H9 (cell line): ENCODE data around the gene SUPT5H. TPM values are rescaled to one million over a fixed set of nuclear protein-coding genes. Genes with fewer than 3 reads are reported as not detected.

Source experiments
- DNase-seq: peaks from one replicate; pipeline ENCODE4 v3.0.0-alpha.2; 2017
- H2AFZ ChIP-seq: one replicate; pipeline ENCODE4 v1.6.1; 2013; ENCODE audit warnings: mild to moderate bottlenecking, low read length, control low read depth, moderate library complexity
- H2AK5ac ChIP-seq: 2 replicates; pipeline ENCODE4 v1.6.1; 2013; ENCODE audit warnings: low read length, control low read depth, mixed read lengths; ENCODE audit not compliant: insufficient read length
- H2BK120ac ChIP-seq: one replicate; pipeline ENCODE4 v1.6.1; 2013; ENCODE audit warnings: low read depth, mild to moderate bottlenecking, low read length, control low read depth, inconsistent platforms; ENCODE audit not compliant: poor library complexity, severe bottlenecking
- H2BK12ac ChIP-seq: 2 replicates; pipeline ENCODE4 v1.6.1; 2013; ENCODE audit warnings: low read length, control low read depth, mixed read lengths, low read depth; ENCODE audit not compliant: insufficient read length
- H2BK15ac ChIP-seq: 2 replicates; pipeline ENCODE4 v1.6.1; 2013; ENCODE audit warnings: low read depth, low read length, control low read depth
- H2BK20ac ChIP-seq: one replicate; pipeline ENCODE4 v1.6.1; 2013; ENCODE audit warnings: low read depth, mild to moderate bottlenecking, low read length, control low read depth, inconsistent platforms; ENCODE audit not compliant: poor library complexity, severe bottlenecking
- H2BK5ac ChIP-seq: 2 replicates; pipeline ENCODE4 v1.6.1; 2013; ENCODE audit warnings: low read length, control low read depth, mixed read lengths; ENCODE audit not compliant: insufficient read length
- H3K14ac ChIP-seq: 2 replicates; pipeline ENCODE4 v1.6.1; 2013; ENCODE audit warnings: low read length, control low read depth; ENCODE audit not compliant: insufficient read depth
- H3K18ac ChIP-seq: 2 replicates; pipeline ENCODE4 v1.6.1; 2013; ENCODE audit warnings: low read depth, mild to moderate bottlenecking, mixed read lengths, low read length, control low read depth; ENCODE audit not compliant: insufficient read length
- H3K23ac ChIP-seq: 2 replicates; pipeline ENCODE4 v1.6.1; 2013; ENCODE audit warnings: low read length, control low read depth, mixed read lengths, low read depth; ENCODE audit not compliant: insufficient read length
- H3K23me2 ChIP-seq: 2 replicates; pipeline ENCODE4 v1.6.1; 2013; ENCODE audit warnings: low read depth, mild to moderate bottlenecking, mixed read lengths, low read length, control low read depth; ENCODE audit not compliant: insufficient read length, poor library complexity, severe bottlenecking
- H3K27ac ChIP-seq: 2 replicates; pipeline ENCODE4 v1.5.1; 2013; ENCODE audit warnings: low read length, control low read depth, mixed read lengths, low read depth; ENCODE audit not compliant: insufficient read length
- H3K27me3 ChIP-seq: 2 replicates; pipeline ENCODE4 v1.6.1; 2013; ENCODE audit warnings: low read length, control low read depth, inconsistent platforms; ENCODE audit not compliant: insufficient read depth
- H3K4ac ChIP-seq: 2 replicates; pipeline ENCODE4 v1.6.1; 2013; ENCODE audit warnings: low read depth, mild to moderate bottlenecking, control low read depth, inconsistent platforms, low read length, moderate library complexity
- H3K4me1 ChIP-seq: 2 replicates; pipeline ENCODE4 v1.6.1; 2013; ENCODE audit warnings: low read length, control low read depth, inconsistent platforms; ENCODE audit not compliant: insufficient read depth
- H3K4me2 ChIP-seq: 2 replicates; pipeline ENCODE4 v1.6.1; 2013; ENCODE audit warnings: low read length, control low read depth, mixed read lengths; ENCODE audit not compliant: insufficient read length, insufficient read depth
- H3K56ac ChIP-seq: 2 replicates; pipeline ENCODE4 v1.6.1; 2013; ENCODE audit warnings: low read depth, mild to moderate bottlenecking, mixed read lengths, low read length, control low read depth; ENCODE audit not compliant: insufficient read length
- H3K79me1 ChIP-seq: 2 replicates; pipeline ENCODE4 v1.6.1; 2013; ENCODE audit warnings: low read depth, mild to moderate bottlenecking, moderate library complexity, low read length, control low read depth, inconsistent platforms; ENCODE audit not compliant: insufficient read depth, poor library complexity, severe bottlenecking
- H3K79me2 ChIP-seq: 2 replicates; pipeline ENCODE4 v1.6.1; 2013; ENCODE audit warnings: low read length, control low read depth, inconsistent platforms; ENCODE audit not compliant: insufficient read depth
- H3K9ac ChIP-seq: 2 replicates; pipeline ENCODE4 v1.6.1; 2013; ENCODE audit warnings: low read length, control low read depth, mixed read lengths; ENCODE audit not compliant: insufficient read length; ENCODE audit errors: extremely low read depth
- H3K9me3 ChIP-seq: one replicate; pipeline ENCODE4 v1.6.1; 2013; ENCODE audit warnings: low read depth, low read length, inconsistent platforms; ENCODE audit not compliant: control insufficient read depth
- H3T11ph ChIP-seq: one replicate; pipeline ENCODE4 v1.6.1; 2013; ENCODE audit warnings: mild to moderate bottlenecking, low read length, control low read depth, inconsistent platforms
- H4K20me1 ChIP-seq: one replicate; pipeline ENCODE4 v1.6.1; 2013; ENCODE audit not compliant: control insufficient read depth, insufficient read length, insufficient read depth
- H4K5ac ChIP-seq: 2 replicates; pipeline ENCODE4 v1.6.1; 2013; ENCODE audit warnings: low read depth, mild to moderate bottlenecking, mixed read lengths, low read length, control low read depth; ENCODE audit not compliant: insufficient read length
- H4K8ac ChIP-seq: replicated peaks from 2 replicates; pipeline ENCODE4 v1.6.1; 2013; ENCODE audit warnings: low read length, control low read depth, mixed read lengths, low read depth; ENCODE audit not compliant: insufficient read length
- H4K91ac ChIP-seq: 2 replicates; pipeline ENCODE4 v1.6.1; 2013; ENCODE audit warnings: low read depth, mild to moderate bottlenecking, moderate library complexity, mixed read lengths, low read length, control low read depth; ENCODE audit not compliant: insufficient read length
- H3K27ac Mint-ChIP-seq, 3 experiments: 2 replicates in 2 of 3; 3 replicates in 1 of 3; pipeline ENCODE4 v1.8.0; 2020 to 2021; ENCODE audit warnings: mixed read lengths in 3 of 3, mild to moderate bottlenecking in 1 of 3, moderate library complexity in 1 of 3
- H3K27me3 Mint-ChIP-seq: 2 replicates; pipeline ENCODE4 v1.8.0; 2021; ENCODE audit warnings: low read depth, mild to moderate bottlenecking, moderate library complexity, mixed read lengths
- H3K36me3 Mint-ChIP-seq, 3 experiments: 2 replicates in 2 of 3; 3 replicates in 1 of 3; pipeline ENCODE4 v1.8.0; 2020 to 2021; ENCODE audit warnings: low read depth in 3 of 3, mixed read lengths in 3 of 3; ENCODE audit not compliant: insufficient read depth in 1 of 3
- H3K4me1 Mint-ChIP-seq, 2 experiments: 2 replicates each; pipeline ENCODE4 v1.8.0; 2020; ENCODE audit warnings: mixed read lengths in 2 of 2
- H3K4me3 Mint-ChIP-seq, 2 experiments: 2 replicates in 1 of 2; 3 replicates in 1 of 2; pipeline ENCODE4 v1.8.0; 2020 to 2021; ENCODE audit warnings: mild to moderate bottlenecking in 2 of 2, mixed read lengths in 2 of 2, moderate library complexity in 1 of 2
- H3K9me3 Mint-ChIP-seq, 2 experiments: 2 replicates in 1 of 2; 3 replicates in 1 of 2; pipeline ENCODE4 v1.8.0; 2020; ENCODE audit warnings: mild to moderate bottlenecking in 2 of 2, mixed read lengths in 2 of 2, moderate library complexity in 1 of 2
- CTCF ChIP-seq: fragments of 200-600 bp; sonication (generic); conservative IDR thresholded peaks from 3 replicates; pipeline ENCODE4 v1.8.0; 2021; ENCODE audit warnings: antibody characterized with exemption, mild to moderate bottlenecking
- WGBS: extraction: QIAGEN DNeasy Blood & Tissue Kit; methylation state at CpG from one replicate; pipeline ENCODE4 v1.1.7; 2013; ENCODE audit warnings: missing lambda C conversion rate, low lambda C conversion rate, mixed read lengths; ENCODE audit not compliant: insufficient read length; ENCODE audit errors: extremely low coverage; 5-methylcytosine and 5-hydroxymethylcytosine counted together
- total RNA-seq: library from RNA; stranded (reverse); gene quantifications from 2 replicates; pipeline ENCODE4 v1.2.1, GENCODE V29; 2021

SUPT5H gene
- total RNA-seq, 1 experiment from 2014 or later = 145 TPM

- WGBS = no CpG with 5 or more reads among the region's 9 CpGs
- no peak overlapping the region for H3K4me2 ChIP-seq
- Mint-ChIP-seq H3K9me3 (peaks cover 0 to 7% of the 10 kb centered on the region in 2 experiments; a peak in 2 of 5 replicates), H3K4me3 (no peak overlapping the region), H3K4me1 (peaks cover 21 to 37% of the 10 kb centered on the region in 2 experiments), H3K27me3 (peaks cover 9% of the 10 kb centered on the region), H3K27ac (no peak overlapping the region), H3K36me3 (peaks cover 22 to 27% (median 24%) of the 10 kb centered on the region in 3 experiments)
- no peak overlapping the region for H4K5ac ChIP-seq
- peaks cover 9% of the 10 kb centered on the region for H3K79me1 ChIP-seq
- no peak overlapping the region for H3K4ac ChIP-seq
- no peak overlapping the region for H2BK5ac ChIP-seq
- H3K23ac ChIP-seq = no peak overlapping the region
- H2AFZ ChIP-seq = no peak overlapping the region
- no peaks in the 10 kb centered on the region for H4K20me1 ChIP-seq
- DNase-seq = no peak
- no peak overlapping the region for H3K27ac ChIP-seq
- no peak for TF ChIP-seq CTCF
- no peak overlapping the region for H2BK120ac ChIP-seq
- no peak overlapping the region for H4K91ac ChIP-seq
- no peak overlapping the region for H3K56ac ChIP-seq
- H3K18ac ChIP-seq = no peak overlapping the region
- H2BK15ac ChIP-seq = no peak overlapping the region
- H3K79me2 ChIP-seq = peaks cover 6% of the 10 kb centered on the region; the same call in 1 of the 2 replicates
- H3K9ac ChIP-seq = no peak overlapping the region
- H4K8ac ChIP-seq = no peak overlapping the region
- no peaks in the 10 kb centered on the region for H3K9me3 ChIP-seq
- H3T11ph ChIP-seq = no peak overlapping the region
- H2BK12ac ChIP-seq = no peak overlapping the region
- no peak overlapping the region for H3K14ac ChIP-seq
- no peak overlapping the region for H2AK5ac ChIP-seq
- H3K23me2 ChIP-seq = peaks cover 10% of the 10 kb centered on the region
- no peaks in the 10 kb centered on the region for H3K4me1 ChIP-seq
- H2BK20ac ChIP-seq = no peak overlapping the region
- H3K27me3 ChIP-seq = no peaks in the 10 kb centered on the region
Measured at GRCh38 chr19:39438270-39438934, 7.0 kb upstream of the SUPT5H start.
